ENCODE data around the gene FAT3.

Gene FAT3

DNA sequence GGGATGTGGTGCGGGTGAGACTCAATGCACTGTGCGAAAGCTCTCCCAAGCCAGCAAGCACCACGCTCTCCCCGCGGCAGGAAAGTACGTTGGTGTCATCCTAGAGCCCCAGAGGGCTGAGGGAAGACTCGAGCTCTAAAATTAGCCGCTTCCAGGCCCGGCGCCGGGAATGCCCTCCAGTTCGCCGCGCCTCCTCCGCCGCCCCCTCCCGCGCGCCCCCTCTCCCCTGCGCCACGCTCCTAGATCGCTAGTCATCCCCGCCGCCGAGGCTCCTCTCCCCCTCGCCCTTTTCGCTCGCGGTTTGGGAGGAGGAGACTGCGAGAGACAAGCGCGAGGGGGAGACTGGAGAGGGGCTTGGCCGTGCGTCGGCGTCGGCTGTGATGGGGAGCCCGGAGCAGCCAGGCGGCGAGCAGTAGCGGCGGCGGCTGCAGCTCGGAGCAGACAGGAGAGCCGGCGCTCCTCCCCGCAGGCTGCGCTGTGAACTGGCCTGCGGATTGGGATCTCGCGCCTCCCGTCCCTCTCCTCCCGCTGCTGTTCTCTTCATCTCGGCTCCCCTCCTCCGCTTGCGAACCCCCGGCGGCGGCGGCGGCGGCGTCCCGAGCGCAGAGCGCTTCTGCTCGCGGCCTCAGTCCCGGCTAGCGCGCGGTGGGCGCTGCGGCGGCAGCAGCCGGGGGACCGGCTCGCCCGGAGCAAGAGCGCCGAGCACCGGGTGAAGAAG, at the start of gene FAT3:
Gene FAT3, plus strand, starts transcription at position 412 of the 718 bp plus-strand sequence. CDS start 127,295 bp downstream, outside the sequence.
- H3K4me3 ChIP-seq (ENCODE audit: low read length): no peak within 1 kb of the TSS
- TF ChIP-seq ZNF274 (IDR thresholded peaks at IDR 0.05; ENCODE audit: low read depth, low read length): no peak

DNA sequence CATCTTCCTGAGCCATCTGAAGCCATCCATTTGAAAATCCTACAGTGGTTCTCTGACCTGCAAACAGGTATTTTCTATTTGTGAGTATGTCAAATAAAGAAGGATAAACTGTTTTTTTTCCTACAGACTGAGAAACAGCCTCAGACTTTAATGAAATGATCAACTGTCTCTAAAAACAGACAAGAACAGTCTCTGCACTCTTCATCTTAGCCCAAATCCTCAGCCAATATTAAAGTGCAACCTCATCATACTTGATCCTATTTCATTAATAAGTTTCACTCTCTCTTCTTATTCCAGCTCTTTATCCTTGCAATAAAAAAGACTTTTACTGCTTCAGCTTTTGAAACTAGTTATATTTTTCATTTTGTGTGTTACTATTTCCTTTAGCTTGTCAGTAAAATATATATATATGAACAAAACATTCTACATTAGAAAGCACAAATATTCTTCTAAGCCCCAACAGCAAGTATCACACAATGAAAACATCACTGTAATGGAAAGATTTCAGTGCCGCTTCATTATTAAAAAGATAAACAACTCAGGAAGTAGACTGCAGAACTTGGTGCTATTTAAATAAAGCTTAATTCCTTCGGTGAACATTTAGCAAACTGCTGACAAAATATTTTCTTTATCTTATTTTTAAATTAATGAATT, 45.5 kb upstream of the FAT3 start:
- H3K4me3 ChIP-seq (ENCODE audit: low read length): no peak overlapping the region
- TF ChIP-seq ZNF274 (IDR thresholded peaks at IDR 0.05; ENCODE audit: low read depth, low read length): no peak

DNA sequence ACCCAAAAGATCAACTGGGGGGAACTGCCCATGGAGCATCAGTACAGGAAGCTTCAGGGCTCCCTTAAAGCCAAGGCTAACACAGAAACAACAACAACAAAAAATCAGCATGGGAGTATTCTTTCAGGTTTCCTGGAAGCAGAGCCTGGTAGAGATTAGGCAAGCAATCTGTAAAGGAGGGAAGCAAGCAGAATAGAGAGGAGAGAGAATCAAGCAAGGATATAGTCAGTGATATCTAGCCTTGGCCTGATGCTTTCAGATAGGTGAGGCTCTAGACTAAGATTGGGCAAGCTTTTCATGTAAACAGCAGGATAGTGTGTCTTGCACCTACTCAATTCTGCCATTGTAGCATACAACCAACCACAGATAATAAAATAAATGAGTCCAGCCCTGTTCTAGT, 44.4 kb upstream of the FAT3 start:
- H3K4me3 ChIP-seq (ENCODE audit: low read length): no peak overlapping the region
- no peak for TF ChIP-seq ZNF274 (IDR thresholded peaks at IDR 0.05; ENCODE audit: low read depth, low read length)

DNA sequence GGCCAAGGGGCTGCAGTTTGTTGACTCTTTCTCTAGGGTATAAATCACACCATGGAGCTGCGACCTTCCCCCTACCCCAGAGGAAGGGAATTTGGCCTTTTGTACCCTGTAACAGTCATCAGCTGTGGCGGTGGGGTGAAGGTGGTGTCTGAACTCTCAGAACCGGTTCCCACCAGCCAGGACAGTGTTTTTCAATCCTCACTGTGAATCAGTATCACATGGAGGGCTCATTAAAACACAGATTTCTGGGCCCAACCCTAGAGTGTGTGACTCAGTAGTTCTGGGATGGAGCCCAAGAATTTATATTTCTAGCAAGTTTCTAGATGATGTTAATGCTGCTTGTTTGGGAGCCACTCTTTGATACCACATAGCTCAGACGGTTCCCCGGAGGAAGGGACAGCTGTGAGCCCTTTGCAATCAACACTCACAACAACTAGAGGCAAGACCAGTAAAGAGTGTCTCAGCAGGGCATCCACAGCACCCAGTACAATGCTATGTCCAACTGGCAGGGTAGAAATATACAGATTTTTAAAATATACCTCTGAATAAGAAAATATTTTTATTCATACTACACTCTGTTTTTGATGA, 43.9 kb upstream of the FAT3 start:
- TF ChIP-seq ZNF274 (IDR thresholded peaks at IDR 0.05; ENCODE audit: low read depth, low read length): no peak
- H3K4me3 ChIP-seq (ENCODE audit: low read length): no peak overlapping the region

DNA sequence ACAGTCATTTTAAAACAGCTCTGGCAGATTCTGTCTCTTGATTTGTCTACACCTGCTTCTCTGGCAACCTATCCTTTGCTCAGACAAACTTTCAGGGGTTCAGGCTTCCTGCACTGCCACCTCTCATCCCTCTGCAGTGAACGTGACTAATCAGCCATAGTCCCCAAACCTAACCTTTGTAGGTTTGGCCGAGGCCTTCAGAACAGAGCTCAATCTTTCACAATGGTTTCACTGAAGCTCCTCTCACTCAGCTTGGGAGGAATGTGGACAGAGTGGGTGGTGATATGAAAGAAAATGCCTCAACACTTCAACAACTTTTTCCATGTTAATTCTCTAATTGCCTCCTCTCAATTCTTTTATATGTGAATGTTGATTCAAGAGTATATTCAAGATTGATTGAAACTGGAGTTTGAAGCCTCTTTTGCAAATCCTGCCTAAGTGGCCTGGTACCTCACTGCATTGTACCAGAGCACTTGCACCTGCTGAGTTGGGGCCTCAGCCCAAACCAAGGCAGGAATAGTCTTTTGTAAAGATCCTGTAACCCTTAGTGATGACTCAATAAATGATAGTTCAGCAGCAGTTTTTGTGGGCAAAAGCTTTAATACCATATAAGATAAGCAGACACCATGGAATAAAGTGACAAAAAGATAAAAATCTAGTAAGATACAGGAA, 33.9 kb upstream of the FAT3 start:
- H3K4me3 ChIP-seq (ENCODE audit: low read length): no peak overlapping the region
- TF ChIP-seq ZNF274 (IDR thresholded peaks at IDR 0.05; ENCODE audit: low read depth, low read length): no peak

DNA sequence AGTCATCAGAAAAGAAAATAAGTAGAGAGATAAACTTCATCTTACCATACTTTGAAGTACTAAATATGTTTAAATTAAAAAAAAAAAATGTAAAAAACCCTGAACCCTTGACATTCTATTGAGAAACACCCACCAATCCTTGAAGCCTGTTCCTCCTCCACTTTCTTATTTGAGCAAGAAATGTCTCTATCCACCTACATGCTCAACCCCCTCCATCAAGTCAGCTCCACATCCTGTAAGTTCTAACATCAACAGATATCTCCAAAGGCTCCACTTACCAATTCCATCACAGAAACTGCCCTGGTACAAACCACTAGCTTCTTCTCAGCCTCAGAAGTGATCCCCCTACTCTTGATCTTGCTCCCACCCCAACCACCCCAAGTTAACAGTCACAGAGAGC, 32.5 kb upstream of the FAT3 start:
- no peak overlapping the region for H3K4me3 ChIP-seq (ENCODE audit: low read length)
- no peak for TF ChIP-seq ZNF274 (IDR thresholded peaks at IDR 0.05; ENCODE audit: low read depth, low read length)

DNA sequence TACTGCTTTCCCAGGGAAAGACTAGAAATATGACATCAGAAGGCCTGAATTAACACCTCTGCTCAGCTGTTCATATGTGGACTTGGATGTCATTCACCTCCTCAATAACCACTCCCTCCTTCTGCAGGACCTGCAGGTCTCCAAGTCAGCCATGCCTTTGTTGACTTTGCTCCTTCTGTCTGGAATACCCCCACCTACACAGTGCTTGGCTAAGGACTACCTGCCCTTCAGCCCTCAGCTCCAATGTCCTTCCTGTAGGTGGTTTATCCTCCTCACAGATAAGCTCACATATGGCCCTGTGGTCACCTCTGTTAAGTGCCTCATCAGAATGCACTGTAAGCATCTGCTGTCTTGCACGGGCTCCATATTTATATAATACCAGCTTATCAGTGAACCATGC, 26.4 kb upstream of the FAT3 start:
- no peak for TF ChIP-seq ZNF274 (IDR thresholded peaks at IDR 0.05; ENCODE audit: low read depth, low read length)
- H3K4me3 ChIP-seq (ENCODE audit: low read length): no peak overlapping the region

DNA sequence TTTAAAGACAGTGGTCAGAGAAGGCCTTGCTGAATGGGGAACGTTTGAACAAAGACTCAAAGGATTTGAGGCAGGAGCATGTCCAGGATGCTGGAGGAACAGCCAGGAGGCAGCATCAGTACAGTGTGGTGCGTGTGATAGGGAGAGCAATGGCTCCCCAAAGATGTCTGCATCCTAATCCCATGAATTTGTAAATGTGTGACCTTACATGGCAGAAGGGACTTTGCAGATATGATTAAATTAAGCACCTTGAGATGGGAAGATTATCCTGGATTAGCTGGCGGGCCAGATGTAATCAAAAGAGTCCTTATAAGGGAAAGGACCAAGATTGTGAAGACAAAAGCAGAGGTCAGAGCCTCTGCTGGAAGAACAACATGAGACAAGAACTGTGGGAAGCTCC, 24.6 kb upstream of the FAT3 start:
- no peak for TF ChIP-seq ZNF274 (IDR thresholded peaks at IDR 0.05; ENCODE audit: low read depth, low read length)
- H3K4me3 ChIP-seq (ENCODE audit: low read length): no peak overlapping the region

DNA sequence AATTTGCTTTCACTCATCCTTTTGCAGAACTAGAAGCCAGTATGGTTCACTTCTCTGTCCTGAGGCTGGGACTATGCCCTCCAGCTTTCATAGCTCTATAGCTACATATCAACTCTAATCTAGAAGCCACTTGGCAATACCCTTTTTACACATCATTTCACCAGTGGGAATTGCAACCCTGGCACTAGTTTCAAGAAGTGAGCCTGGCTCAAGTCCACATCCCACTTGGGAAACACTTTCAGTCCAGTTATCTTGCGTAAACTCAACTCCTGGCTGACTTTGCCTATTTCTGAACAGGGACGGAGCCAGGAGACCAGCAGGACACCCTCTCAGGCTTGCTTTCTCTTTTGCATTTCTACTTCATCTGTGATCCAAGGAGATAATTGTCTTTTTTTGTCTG, 19.9 kb upstream of the FAT3 start:
- no peak for TF ChIP-seq ZNF274 (IDR thresholded peaks at IDR 0.05; ENCODE audit: low read depth, low read length)
- no peak overlapping the region for H3K4me3 ChIP-seq (ENCODE audit: low read length)

DNA sequence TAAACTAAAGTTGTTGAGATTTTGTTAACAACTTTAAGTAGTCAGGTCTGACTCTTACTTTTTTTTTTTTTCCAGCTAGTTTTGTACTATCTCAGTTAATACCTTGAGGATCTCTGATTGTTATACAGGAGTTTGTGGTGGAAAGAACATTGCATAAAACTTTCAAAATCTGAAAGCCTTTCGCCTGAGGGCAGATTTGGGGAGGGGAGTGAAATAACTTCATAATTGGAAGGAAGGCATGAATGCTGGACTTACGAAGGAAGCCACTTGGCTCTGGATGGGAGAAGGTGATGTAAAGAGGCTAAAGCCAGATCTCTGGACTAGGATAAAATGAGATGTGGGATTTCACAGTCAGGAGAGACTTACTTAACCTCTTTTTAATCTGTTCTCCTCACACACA, 18.2 kb upstream of the FAT3 start:
- no peak for TF ChIP-seq ZNF274 (IDR thresholded peaks at IDR 0.05; ENCODE audit: low read depth, low read length)
- no peak overlapping the region for H3K4me3 ChIP-seq (ENCODE audit: low read length)

DNA sequence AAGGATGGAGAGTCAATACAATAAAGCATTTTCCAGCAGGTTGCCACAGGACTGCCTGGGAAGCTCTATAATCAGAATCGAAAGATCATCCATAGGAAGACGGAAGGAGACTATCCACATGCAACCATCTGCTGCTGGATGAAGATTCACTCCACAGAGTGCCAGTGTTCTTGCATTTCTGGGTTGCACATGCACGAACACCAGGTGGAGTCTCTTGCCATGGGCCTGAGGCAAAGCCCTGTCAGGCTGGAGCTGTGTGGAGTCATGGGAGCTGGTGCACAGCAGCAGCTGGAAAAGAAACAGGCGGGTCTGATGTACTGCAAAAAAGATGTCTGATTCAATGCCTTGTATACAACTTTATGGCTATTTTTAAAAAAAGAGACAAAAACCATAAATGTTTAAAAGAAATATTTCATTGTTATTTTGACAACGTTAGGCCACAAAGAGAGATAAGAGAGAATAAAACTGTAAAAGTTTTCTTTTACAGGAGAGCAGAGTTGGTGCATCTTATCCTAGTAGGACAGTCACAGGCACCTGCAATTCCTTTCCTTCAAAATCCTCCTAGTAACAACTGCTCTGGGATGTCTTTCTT, 12.9 kb upstream of the FAT3 start:
- no peak for TF ChIP-seq ZNF274 (IDR thresholded peaks at IDR 0.05; ENCODE audit: low read depth, low read length)
- H3K4me3 ChIP-seq (ENCODE audit: low read length): no peak overlapping the region

DNA sequence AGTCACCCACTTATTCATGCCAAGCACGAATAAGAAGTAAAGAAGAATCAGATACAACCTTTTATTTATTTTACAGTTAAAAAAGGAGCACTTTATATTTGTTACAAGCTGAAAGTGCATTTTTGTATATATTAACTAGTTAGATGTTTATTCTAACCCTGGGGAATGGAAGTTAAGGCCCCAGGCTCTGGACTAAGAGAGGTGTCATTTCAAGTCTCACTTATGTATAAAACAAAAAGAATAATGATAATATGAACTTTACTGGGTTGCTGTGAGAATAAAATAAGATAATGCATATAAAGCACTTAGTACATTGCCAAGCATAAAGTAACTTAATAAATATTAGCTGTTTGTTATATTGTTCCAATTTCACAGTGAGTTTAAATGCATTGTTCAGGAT, 12.1 kb upstream of the FAT3 start:
- no peak overlapping the region for H3K4me3 ChIP-seq (ENCODE audit: low read length)
- no peak for TF ChIP-seq ZNF274 (IDR thresholded peaks at IDR 0.05; ENCODE audit: low read depth, low read length)

DNA sequence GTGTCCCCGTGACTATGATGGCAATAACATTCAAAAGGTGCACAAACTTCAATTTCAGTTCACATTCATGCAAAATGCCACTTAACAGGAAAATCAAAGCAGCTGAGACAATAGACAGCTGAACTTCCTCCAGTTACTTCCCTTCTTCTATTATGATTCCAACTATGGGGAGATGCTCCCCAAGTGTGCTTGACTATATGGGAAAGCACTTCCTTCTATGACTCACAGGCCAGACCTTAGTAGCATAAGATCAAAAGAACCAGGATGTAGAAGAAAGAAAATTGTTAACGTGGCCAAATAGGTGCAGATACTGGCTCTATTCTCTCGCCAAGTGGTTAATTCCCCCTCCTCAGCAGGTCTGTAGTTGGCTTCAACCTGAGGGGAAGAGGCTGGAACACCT, 7.8 kb upstream of the FAT3 start:
- no peak for TF ChIP-seq ZNF274 (IDR thresholded peaks at IDR 0.05; ENCODE audit: low read depth, low read length)
- H3K4me3 ChIP-seq (ENCODE audit: low read length): no peak overlapping the region

DNA sequence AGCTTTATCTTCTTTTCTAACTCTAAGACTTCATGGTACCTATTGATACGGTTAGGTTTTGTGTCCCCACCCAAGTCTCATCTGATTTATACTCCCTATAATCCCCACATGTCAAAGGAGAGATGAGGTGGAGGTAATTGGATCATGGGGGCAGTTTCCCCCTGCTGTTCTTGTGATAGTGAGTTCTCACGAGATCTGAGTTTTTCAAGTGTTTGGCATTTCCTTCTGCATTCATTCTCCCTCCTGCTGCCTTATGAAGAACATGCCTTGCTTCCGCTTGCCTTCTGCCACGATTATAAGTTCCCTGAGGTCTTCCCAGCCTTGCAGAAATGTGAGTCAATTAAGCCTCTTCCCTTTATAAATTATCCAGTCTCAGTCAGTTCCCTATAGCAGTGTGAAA, 5.1 kb upstream of the FAT3 start:
- no peak overlapping the region for H3K4me3 ChIP-seq (ENCODE audit: low read length)
- TF ChIP-seq ZNF274 (IDR thresholded peaks at IDR 0.05; ENCODE audit: low read depth, low read length): no peak

Measured in GM08714 (cell line).